ENCODE data around the gene KIF16B. TPM values are rescaled to one million over a fixed set of nuclear protein-coding genes. Genes with fewer than 3 reads are reported as not detected.

Gene KIF16B
- total RNA-seq, 2 experiments from 2014 or later, result 5.5 to 5.8 TPM

DNA sequence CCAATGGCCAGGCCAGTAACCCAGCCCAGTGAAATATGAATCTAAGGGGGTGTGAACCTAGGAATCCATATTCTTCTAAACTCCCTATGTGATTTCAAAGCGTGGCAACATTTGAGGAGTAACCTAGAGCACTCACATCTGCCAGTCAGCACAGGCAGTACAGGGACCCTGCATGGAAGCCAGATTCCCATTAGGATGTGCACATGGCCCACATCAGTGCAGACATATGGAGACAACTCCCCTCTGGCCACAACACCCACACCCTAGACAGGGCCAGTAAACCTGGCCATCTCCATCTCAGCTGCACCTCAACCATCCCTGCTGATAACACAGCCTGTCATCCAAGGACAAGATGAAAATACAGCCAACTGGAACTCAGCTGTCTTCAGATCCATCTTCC, 56.5 kb downstream of the KIF16B start:
- H3K27me3 Mint-ChIP-seq, result peaks cover 2% of the 10 kb centered on the region
- POLR2A ChIA-PET, result no interaction called here
- no peaks in the 10 kb centered on the region for H3K9me3 Mint-ChIP-seq
- no peak for ATAC-seq (ENCODE audit: low read depth)
- H3K4me1 Mint-ChIP-seq, result peaks cover 2% of the 10 kb centered on the region
- H3K27ac Mint-ChIP-seq, result no peak overlapping the region
- H3K4me3 Mint-ChIP-seq, result no peak overlapping the region
- H3K36me3 Mint-ChIP-seq, result no peaks in the 10 kb centered on the region
- no peak for DNase-seq

DNA sequence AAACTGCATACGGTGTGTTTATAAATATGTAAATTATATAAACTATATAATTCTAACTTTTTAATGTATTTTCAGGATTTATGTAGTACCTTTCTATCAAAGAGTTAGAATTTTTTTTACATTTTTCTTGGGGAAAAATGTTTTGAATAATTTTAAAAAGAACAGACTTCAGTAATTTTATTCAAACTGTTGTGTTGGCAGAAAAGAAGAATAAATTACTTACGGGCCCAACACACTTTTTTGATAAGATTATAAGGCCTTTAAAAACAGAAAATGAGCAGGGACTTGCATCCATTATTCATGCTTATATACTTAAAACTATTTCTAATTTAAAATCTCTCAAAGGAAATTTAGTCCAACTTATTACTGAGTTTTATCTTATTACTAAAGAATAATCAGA, 58.2 kb downstream of the KIF16B start:
- Mint-ChIP-seq H3K4me3 (no peak overlapping the region), H3K36me3 (no peaks in the 10 kb centered on the region), H3K27me3 (peaks cover 2% of the 10 kb centered on the region), H3K27ac (no peak overlapping the region), H3K9me3 (no peaks in the 10 kb centered on the region), H3K4me1 (peaks cover 2% of the 10 kb centered on the region)
- ATAC-seq (ENCODE audit: low read depth), result no peak
- DNase-seq, result no peak
- POLR2A ChIA-PET, result no interaction called here

DNA sequence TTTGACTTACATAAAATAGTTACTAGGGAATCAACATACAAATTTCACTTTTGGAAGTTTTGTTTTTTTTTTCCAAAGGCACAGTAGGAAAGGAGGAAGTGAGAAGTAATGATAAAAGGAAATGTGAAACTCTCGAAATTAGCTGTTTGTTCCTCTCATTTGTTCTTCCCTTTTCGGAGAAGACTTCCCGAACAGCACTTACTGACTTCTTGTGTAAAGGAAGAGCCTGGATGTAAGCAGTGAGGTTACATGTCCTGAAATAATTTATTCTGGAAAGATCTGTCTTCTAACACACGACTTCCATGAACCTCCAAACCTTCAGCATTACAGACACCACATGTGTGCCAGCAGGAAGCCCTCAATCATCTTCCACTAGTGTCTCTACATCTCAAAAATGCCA, 59.1 kb downstream of the KIF16B start:
- Mint-ChIP-seq H3K4me1 (peaks cover 2% of the 10 kb centered on the region), H3K27ac (no peak overlapping the region), H3K9me3 (no peaks in the 10 kb centered on the region), H3K27me3 (peaks cover 2% of the 10 kb centered on the region), H3K4me3 (no peak overlapping the region), H3K36me3 (no peaks in the 10 kb centered on the region)
- POLR2A ChIA-PET, result no interaction called here
- no peak for DNase-seq
- ATAC-seq (ENCODE audit: low read depth), result no peak

DNA sequence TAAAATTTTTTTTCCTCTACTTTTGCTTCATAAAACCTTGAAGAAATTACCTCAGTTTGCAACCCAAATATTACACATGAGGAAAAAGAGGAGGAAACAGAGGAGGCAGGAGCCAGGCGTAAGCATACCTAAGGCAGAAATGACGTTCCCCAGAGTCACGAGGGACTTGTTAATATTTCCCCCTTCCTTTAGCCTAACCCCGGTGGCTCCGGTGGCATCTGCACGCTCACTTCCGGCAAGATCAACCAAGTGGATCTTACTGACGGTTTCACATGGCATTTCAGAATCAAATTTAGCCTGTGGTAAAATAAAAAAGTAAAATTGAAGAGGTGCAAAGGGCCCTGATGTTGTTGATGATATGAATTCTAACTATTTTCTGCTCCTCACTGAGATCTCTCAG, 67.4 kb downstream of the KIF16B start:
- Mint-ChIP-seq H3K27ac (no peak overlapping the region), H3K27me3 (no peaks in the 10 kb centered on the region), H3K36me3 (peaks cover 4% of the 10 kb centered on the region), H3K4me1 (no peaks in the 10 kb centered on the region), H3K9me3 (no peaks in the 10 kb centered on the region), H3K4me3 (no peak overlapping the region)
- POLR2A ChIA-PET, result no interaction called here
- ATAC-seq (ENCODE audit: low read depth), result no peak
- no peak for DNase-seq

DNA sequence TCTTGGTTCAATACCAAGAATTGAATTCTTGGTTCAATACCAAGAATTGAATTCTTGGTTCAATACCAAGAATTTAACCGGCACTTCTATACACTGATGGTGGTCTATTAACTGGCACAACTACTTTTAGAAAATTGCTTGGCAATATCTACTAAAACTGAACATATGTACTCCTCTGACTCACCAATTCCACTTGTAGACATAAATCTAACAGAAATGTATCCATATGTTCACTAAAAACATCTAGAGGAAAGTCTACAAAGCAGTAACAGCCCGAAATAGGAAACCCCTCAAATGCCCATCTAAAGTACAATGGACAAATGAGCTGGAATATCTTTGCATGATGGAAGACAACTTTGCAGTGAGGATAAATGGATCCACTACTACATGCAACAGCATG, 71.9 kb downstream of the KIF16B start:
- no peaks in the 10 kb centered on the region for H3K4me1 Mint-ChIP-seq
- H3K27ac Mint-ChIP-seq, result no peak overlapping the region
- H3K27me3 Mint-ChIP-seq, result no peaks in the 10 kb centered on the region
- peaks cover 2% of the 10 kb centered on the region for H3K36me3 Mint-ChIP-seq
- ATAC-seq (ENCODE audit: low read depth), result no peak
- POLR2A ChIA-PET, result no interaction called here
- no peak overlapping the region for H3K4me3 Mint-ChIP-seq
- no peaks in the 10 kb centered on the region for H3K9me3 Mint-ChIP-seq
- DNase-seq, result no peak

DNA sequence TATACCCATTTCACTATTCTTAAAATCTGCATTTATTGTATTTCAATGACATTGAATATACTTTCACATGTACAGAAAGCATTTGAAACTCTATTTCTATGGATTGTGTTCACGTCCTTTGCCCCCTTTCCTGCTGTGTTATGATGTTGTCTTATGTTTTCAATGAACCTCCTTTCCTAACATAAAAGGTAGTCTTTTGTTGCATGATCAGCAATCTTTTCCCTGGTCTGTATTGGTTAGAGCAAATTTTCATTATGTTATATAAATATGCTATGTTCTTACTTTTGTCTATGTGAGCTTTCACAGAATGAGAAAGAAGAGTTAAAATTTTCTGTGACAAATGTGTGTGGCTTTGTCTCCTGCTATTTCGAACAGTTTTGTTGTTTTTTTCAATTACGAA, 73.1 kb downstream of the KIF16B start:
- POLR2A ChIA-PET, result no interaction called here
- DNase-seq, result no peak
- H3K9me3 Mint-ChIP-seq, result no peaks in the 10 kb centered on the region
- H3K27ac Mint-ChIP-seq, result no peak overlapping the region
- H3K4me1 Mint-ChIP-seq, result no peaks in the 10 kb centered on the region
- peaks cover 2% of the 10 kb centered on the region for H3K36me3 Mint-ChIP-seq
- no peaks in the 10 kb centered on the region for H3K27me3 Mint-ChIP-seq
- H3K4me3 Mint-ChIP-seq, result no peak overlapping the region
- no peak for ATAC-seq (ENCODE audit: low read depth)

DNA sequence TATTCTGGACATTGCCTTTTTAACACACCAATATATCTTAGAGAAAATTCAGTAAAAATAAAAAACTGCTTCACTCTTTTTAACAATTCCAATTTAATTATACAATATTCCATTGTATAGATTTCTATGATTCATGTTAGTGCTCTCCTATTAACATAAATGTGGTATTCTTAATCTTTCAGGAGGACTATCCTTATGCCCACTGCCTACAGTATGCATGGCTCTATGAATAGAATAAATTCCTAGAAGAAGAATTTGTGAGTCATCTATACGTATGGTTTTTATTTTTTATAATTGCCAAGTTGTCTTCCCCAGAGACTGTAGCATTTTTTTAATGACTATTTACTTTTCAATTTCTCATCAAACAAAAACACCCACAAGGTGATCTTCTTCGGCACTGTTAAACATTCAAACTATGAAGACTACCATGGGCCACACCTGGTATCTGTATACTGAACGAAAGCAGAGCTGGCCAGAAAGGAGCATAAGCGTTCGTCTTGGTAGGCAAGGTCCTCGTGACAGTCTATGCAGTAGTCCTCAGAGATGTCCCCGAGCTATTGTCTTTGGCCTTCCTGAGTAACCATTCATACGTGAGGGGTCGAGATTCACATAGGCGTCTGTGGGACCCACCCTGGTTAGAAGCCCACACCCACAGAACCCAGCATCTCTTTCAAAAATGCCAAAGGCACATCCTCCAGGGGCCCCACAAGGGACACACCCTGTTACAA, 74.6 kb downstream of the KIF16B start:
- no peak for ATAC-seq (ENCODE audit: low read depth)
- DNase-seq, result no peak
- H3K4me3 Mint-ChIP-seq, result no peak overlapping the region
- peaks cover 2% of the 10 kb centered on the region for H3K36me3 Mint-ChIP-seq
- no peaks in the 10 kb centered on the region for H3K4me1 Mint-ChIP-seq
- H3K27me3 Mint-ChIP-seq, result no peaks in the 10 kb centered on the region
- POLR2A ChIA-PET, result no interaction called here
- no peaks in the 10 kb centered on the region for H3K9me3 Mint-ChIP-seq
- no peak overlapping the region for H3K27ac Mint-ChIP-seq

DNA sequence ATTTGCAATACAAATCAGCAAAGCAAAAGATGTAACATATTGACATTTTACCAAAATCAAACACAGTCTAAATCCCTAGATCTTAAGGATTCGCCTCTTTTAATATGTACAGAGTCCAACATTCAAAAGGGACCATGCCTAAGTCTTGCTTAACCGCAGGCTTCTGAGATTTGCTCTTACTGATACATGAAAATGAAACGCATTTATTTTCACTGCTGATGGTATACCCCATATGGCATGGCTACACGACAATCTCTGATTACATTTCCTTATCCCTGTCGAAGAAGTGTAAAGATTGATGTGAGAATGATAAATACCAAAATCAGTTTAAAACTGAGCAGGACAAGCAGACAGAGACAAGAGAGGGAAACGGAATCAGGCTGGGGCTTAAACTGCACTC, 75.4 kb downstream of the KIF16B start:
- ATAC-seq (ENCODE audit: low read depth) (no peak), DNase-seq (no peak)
- Mint-ChIP-seq H3K36me3 (peaks cover 3% of the 10 kb centered on the region), H3K4me1 (no peaks in the 10 kb centered on the region), H3K9me3 (no peaks in the 10 kb centered on the region), H3K27ac (no peak overlapping the region), H3K4me3 (no peak overlapping the region), H3K27me3 (no peaks in the 10 kb centered on the region)
- POLR2A ChIA-PET, result no interaction called here

DNA sequence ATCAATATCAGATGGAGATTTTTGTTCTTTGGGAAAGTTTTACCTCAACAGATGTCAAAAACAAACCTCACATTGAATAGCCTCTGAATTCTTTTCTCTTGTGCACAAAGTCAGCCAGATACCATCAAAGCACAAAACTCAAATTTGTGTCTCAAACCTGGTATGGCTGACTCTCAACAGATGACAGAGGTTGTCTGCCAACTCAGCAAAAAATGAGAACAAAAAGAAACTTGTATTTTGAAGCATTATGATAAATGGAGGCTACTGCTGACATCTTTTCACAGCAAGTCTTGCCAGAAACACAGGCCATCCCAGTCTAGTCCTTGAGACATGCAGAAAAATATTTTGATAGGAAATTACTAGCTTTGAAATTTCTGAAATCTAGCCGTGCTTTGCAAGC, 79.8 kb downstream of the KIF16B start:
- Mint-ChIP-seq H3K9me3 (no peaks in the 10 kb centered on the region), H3K4me1 (peaks cover 3% of the 10 kb centered on the region), H3K27ac (no peak overlapping the region), H3K36me3 (peaks cover 6% of the 10 kb centered on the region), H3K4me3 (no peak overlapping the region), H3K27me3 (no peaks in the 10 kb centered on the region)
- POLR2A ChIA-PET, result no interaction called here
- ATAC-seq (ENCODE audit: low read depth), result no peak
- DNase-seq, result no peak

DNA sequence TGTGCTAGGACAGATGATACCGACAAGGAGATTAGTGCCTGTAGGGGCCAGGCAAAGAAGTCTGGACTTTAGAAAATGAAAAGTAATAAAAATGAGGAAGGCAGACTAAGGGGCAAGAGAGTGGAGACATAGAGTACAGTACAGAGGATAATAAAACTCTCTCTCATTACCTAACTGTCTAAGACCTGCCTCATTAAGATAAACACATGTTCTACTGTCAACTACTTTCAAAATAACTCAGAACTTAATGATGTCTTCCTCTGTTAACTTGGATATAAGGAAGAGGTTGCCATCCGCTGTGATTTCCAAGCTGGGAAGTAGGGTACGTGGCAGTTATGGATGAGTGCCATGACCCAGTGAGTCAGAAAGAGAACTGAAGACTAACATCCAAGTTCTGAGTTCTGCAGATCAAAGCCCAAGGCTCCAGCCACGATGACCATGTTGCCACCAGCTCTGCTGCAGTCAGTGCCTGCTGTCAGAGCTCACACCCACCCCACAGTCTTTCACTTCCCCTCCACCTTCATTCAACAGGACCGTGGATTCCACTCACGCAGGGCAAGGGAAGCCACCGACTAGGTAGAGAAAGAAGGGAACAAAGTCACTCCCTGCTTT, 81.8 kb downstream of the KIF16B start:
- H3K27ac Mint-ChIP-seq, result no peak overlapping the region
- H3K9me3 Mint-ChIP-seq, result no peaks in the 10 kb centered on the region
- ATAC-seq (ENCODE audit: low read depth) (no peak), DNase-seq (no peak)
- peaks cover 3% of the 10 kb centered on the region for H3K4me1 Mint-ChIP-seq
- H3K36me3 Mint-ChIP-seq, result peaks cover 5% of the 10 kb centered on the region
- POLR2A ChIA-PET, result no interaction called here
- H3K4me3 Mint-ChIP-seq, result no peak overlapping the region
- H3K27me3 Mint-ChIP-seq, result no peaks in the 10 kb centered on the region

DNA sequence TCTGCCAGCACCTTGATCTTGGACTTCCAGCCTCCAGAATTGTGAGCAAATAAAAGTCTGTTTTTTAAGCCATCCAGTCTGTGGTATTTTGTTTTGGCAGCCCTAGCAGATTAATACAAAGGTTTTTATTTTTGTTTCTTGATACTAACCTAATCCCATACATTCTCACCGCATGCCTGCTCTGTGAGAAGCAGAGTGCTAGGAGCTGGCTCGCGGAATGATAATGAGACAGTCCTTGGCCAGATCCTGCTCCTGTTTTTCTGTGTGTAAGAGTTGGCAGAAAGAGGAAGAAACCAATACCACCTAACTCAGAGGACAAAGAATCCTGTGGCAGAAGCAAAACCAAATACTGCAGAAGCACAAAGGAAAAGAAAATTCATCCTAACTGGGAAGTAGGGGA, 82.6 kb downstream of the KIF16B start:
- Mint-ChIP-seq H3K4me3 (no peak overlapping the region), H3K36me3 (peaks cover 5% of the 10 kb centered on the region), H3K27me3 (no peaks in the 10 kb centered on the region), H3K9me3 (no peaks in the 10 kb centered on the region), H3K4me1 (peaks cover 3% of the 10 kb centered on the region), H3K27ac (no peak overlapping the region)
- ATAC-seq (ENCODE audit: low read depth) (no peak), DNase-seq (no peak)
- POLR2A ChIA-PET, result no interaction called here

DNA sequence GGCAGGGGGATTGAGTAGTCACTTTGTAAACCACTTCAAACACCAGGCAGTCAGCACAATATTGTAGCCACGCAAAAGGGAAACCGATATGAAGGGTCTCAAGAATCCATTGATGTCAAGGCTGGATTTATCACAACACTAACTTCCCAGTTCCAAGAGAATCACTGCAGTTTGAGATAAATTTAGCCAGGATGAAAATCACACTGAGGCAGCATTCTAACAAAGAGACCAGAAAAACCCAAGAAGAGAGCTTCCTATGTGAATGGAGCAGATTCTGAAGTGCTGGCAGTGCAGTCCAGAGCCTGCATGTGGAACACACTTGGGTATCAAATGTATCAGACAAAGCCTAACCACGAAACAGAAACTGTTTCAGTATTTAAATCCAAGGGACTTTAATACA, 84.6 kb downstream of the KIF16B start:
- Mint-ChIP-seq H3K4me1 (peaks cover 3% of the 10 kb centered on the region), H3K9me3 (no peaks in the 10 kb centered on the region), H3K27ac (no peak overlapping the region), H3K36me3 (peaks cover 5% of the 10 kb centered on the region), H3K27me3 (no peaks in the 10 kb centered on the region), H3K4me3 (no peak overlapping the region)
- DNase-seq (no peak), ATAC-seq (ENCODE audit: low read depth) (no peak)
- POLR2A ChIA-PET, result no interaction called here

DNA sequence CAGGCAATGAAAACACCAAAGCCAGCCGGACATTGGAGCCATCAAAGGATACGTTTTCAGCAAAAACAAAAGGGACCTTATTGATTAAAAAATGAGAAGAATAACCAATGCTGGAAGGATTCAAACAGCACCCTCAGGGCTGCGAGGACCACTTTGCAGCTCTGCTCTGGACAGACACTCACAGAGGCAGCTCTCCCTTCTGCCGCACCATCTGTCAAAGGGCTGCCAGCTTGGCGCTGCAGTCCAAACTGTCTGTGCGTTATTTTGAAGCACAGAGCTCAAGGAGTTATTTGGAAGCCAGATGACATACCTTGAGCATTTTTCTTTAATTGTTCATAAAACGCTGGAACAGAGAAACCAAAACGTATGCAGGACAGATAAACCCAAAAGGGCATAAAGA, 85.2 kb downstream of the KIF16B start:
- no peaks in the 10 kb centered on the region for H3K27me3 Mint-ChIP-seq
- H3K27ac Mint-ChIP-seq, result no peak overlapping the region
- ATAC-seq (ENCODE audit: low read depth), result no peak
- H3K4me3 Mint-ChIP-seq, result no peak overlapping the region
- H3K36me3 Mint-ChIP-seq, result peaks cover 5% of the 10 kb centered on the region
- no peak for DNase-seq
- H3K4me1 Mint-ChIP-seq, result peaks cover 3% of the 10 kb centered on the region
- H3K9me3 Mint-ChIP-seq, result no peaks in the 10 kb centered on the region
- POLR2A ChIA-PET, result no interaction called here

DNA sequence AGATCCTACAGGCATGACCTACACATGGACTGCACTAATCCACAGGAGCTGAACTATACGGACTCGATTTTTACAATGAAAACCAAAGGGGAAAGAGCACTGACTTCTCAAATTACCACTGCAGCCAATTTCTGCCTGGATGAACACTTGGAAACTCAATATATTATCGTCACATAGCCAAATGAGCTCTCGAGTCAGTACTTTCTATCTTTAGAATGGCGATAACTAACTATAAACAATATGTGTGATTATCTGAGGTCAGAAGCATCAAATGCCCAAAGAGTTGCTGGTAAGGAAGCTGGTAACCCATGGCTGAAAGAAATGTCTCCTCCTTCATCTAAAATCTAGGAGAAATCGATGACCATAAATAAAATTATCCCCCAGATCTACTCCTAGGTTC, 86.7 kb downstream of the KIF16B start:
- no peaks in the 10 kb centered on the region for H3K27me3 Mint-ChIP-seq
- DNase-seq, result no peak
- H3K36me3 Mint-ChIP-seq, result no peaks in the 10 kb centered on the region
- H3K4me3 Mint-ChIP-seq, result no peak overlapping the region
- H3K4me1 Mint-ChIP-seq, result peaks cover 3% of the 10 kb centered on the region
- H3K9me3 Mint-ChIP-seq, result no peaks in the 10 kb centered on the region
- ATAC-seq (ENCODE audit: low read depth), result no peak
- POLR2A ChIA-PET, result no interaction called here
- H3K27ac Mint-ChIP-seq, result no peak overlapping the region

Measured in activated naive CD8-positive, alpha-beta T cell treated with anti-CD3 and anti-CD28 coated beads, Interleukin-2, amount 10 ng/mL, durations not matched to agents 7 days and 5 days (primary cell).